ENCODE results near the gene ENPP3.

The ENPP3 gene

DNA sequence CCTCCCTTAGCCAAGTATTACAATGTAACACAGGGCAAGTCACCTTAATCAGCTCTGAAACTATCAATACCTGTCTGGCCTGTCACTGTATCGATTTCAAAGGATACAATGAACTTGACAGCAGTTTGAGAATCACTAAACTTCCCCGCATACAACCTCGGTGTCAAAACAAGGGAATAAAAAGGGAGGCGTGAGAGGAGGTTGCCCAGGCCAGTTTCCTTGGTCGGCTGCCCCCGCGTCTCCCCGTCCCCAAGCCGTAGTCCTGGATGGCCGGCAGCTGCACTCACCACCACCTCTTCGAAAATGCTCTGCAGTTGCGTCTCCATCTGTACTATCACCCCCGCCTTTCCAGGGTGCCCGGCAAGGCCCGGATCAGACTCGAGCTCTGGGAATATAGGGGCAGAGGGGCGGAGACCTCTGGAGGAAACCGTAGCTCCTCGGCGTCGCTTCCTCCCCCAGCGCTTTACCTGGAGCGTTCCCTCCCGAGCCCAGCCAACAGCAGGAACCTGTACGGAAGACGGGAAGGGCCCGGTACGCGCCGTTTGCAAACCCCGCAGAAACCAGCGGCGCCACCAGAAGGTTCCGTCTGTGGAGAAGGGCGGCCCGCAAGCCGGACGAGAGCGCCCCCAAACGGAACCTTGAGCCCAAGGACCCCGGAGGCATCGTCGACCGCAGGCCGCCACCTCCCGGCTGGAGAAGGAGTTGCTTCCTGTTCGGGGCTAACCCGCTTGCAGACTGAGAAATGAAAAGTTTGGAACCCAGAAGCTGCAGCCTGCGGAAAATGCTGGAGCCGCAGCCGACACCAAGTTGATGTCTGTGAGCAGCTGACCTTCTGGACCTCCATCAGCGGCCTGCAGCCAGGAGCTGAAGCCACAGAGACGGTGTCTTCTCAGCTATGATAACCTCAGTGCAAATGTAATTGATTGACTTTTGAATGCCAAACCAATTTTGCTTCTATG lies 9.1 kb upstream of the ENPP3 start, which contains the start of gene MED23:
Gene MED23, minus strand, starts transcription at position 519 of the 959 bp plus-strand sequence. Its CDS starts 193 bp downstream, at position 326.
- peak within 1 kb of the TSS; percentile 91 for H3K4me2 ChIP-seq (ENCODE audit: low read length)
- peak; percentile 95 for TF ChIP-seq CTCF (IDR thresholded peaks at IDR 0.05)
- H3K9me3 ChIP-seq (ENCODE audit: control insufficient read depth, low read length), result no peaks in the 10 kb centered on the region
- H3K36me3 ChIP-seq (ENCODE audit: control insufficient read depth, insufficient read depth, low read length), result no peaks in the 10 kb centered on the region
- H3K79me2 ChIP-seq, result no peaks in the 10 kb centered on the region
- H3K4me3 ChIP-seq (ENCODE audit: low read depth, low read length), result peak within 1 kb of the TSS; percentile 94
- H3K4me1 ChIP-seq, result no peaks in the 10 kb centered on the region
- peak within 1 kb of the TSS; percentile 73 for H3K27ac ChIP-seq
- H2AFZ ChIP-seq, result peak within 1 kb of the TSS; percentile 98
- no peaks in the 10 kb centered on the region for H3K27me3 ChIP-seq (ENCODE audit: control insufficient read depth, insufficient read depth, low read length)
- H3K9ac ChIP-seq, result peak within 1 kb of the TSS; percentile 21

DNA sequence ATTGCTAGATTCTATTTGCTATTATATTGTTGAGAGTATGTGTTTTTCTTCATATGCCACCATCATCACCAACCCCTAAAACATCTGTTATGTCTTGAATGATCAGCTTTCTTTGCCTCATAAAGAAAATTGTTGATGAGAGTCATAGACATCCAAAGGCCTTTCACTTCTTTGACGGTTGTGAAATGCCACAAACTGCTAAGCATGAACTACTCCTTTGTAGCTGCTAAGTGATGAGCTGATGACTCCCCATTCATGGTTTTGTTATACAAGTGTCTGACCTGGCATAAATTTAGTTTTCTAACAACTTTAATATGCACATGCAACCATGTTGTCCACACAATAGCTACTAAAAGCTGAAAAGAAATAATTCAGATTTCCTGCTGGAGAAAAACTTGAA lies 8.4 kb upstream of the ENPP3 start:
- Histone ChIP-seq H3K27ac (peak overlapping the region; percentile 73), H3K79me2 (no peaks in the 10 kb centered on the region), H3K4me1 (no peaks in the 10 kb centered on the region), H3K4me3 (ENCODE audit: low read depth, low read length) (peak overlapping the region; percentile 94), H3K27me3 (ENCODE audit: control insufficient read depth, insufficient read depth, low read length) (no peaks in the 10 kb centered on the region), H3K4me2 (ENCODE audit: low read length) (peak overlapping the region; percentile 80), H3K9ac (no peak overlapping the region), H2AFZ (peak overlapping the region; percentile 98), H3K36me3 (ENCODE audit: control insufficient read depth, insufficient read depth, low read length) (no peaks in the 10 kb centered on the region), H3K9me3 (ENCODE audit: control insufficient read depth, low read length) (no peaks in the 10 kb centered on the region)
- no peak for TF ChIP-seq CTCF (IDR thresholded peaks at IDR 0.05)

- H3K9me3 ChIP-seq (ENCODE audit: control insufficient read depth, low read length), result no peaks in the 10 kb centered on the region
- H3K27me3 ChIP-seq (ENCODE audit: control insufficient read depth, insufficient read depth, low read length), result no peaks in the 10 kb centered on the region
- no peaks in the 10 kb centered on the region for H3K4me1 ChIP-seq
- H3K9ac ChIP-seq, result no peak overlapping the region
- peak overlapping the region; percentile 30 for H2AFZ ChIP-seq
- H3K27ac ChIP-seq, result no peak overlapping the region
- no peaks in the 10 kb centered on the region for H3K36me3 ChIP-seq (ENCODE audit: control insufficient read depth, insufficient read depth, low read length)
- no peak overlapping the region for H3K4me2 ChIP-seq (ENCODE audit: low read length)
- TF ChIP-seq CTCF (IDR thresholded peaks at IDR 0.05), result no peak
- no peak overlapping the region for H3K4me3 ChIP-seq (ENCODE audit: low read depth, low read length)
- no peaks in the 10 kb centered on the region for H3K79me2 ChIP-seq
Observed at GRCh38 chr6:131629651-131630050, 7.5 kb upstream of the ENPP3 start.

DNA sequence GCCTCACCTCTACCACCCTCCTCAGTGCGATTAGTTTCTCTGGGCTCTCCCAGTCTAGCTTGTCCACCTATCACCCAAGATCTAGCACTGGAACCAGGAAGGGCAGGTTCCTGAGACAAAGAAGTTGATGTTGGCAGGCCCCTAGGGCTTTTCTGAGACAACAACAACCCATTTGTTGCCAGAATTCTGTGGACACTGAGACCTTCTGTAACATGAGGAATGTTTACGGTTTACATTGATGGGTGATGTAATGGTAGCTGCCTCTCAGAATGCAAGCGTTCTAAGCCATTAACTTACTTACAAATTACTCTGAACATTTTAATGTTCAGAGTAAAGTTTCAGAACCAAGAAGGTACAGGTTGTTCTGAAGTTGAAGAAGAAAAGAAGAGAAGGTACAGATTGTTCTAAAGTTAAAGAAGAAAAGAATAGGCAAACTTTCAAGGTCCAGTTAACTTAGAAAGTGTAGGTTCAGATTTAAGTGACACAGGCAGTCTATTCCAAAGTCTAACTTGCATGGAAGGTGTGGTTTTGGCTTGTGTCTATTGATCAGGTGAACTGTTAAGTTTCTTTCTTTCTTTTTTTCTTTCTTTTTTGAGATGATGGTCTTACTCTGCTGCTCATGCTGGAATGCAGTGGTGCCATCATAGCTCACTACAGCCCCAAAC lies 5.3 kb upstream of the ENPP3 start:
- no peak overlapping the region for H3K9ac ChIP-seq
- no peaks in the 10 kb centered on the region for H3K27me3 ChIP-seq (ENCODE audit: control insufficient read depth, insufficient read depth, low read length)
- no peak overlapping the region for H3K27ac ChIP-seq
- H3K4me3 ChIP-seq (ENCODE audit: low read depth, low read length), result no peak overlapping the region
- TF ChIP-seq CTCF (IDR thresholded peaks at IDR 0.05), result no peak
- no peaks in the 10 kb centered on the region for H3K79me2 ChIP-seq
- H3K4me2 ChIP-seq (ENCODE audit: low read length), result no peak overlapping the region
- H3K4me1 ChIP-seq, result no peaks in the 10 kb centered on the region
- H2AFZ ChIP-seq, result no peak overlapping the region
- H3K36me3 ChIP-seq (ENCODE audit: control insufficient read depth, insufficient read depth, low read length), result no peaks in the 10 kb centered on the region
- H3K9me3 ChIP-seq (ENCODE audit: control insufficient read depth, low read length), result no peaks in the 10 kb centered on the region

Measured in parathyroid adenoma (tissue), 2 donors.